ENCODE results near the gene POU4F3. TPM values are rescaled to one million over a fixed set of nuclear protein-coding genes. Genes with fewer than 3 reads are reported as not detected.

POU4F3 gene
- total and polyA plus RNA-seq, 3 donors from 2014 or later: not detected

GRCh38 chr5:146345578-146346366 is 7.1 kb downstream of the POU4F3 start:
- DNase-seq: no peak
- 2 to 4% methylated on average over 46 to 74 of the region's 76 CpGs for WGBS, 2 donors
- H3K27me3 ChIP-seq: peaks cover 4% of the 10 kb centered on the region
- H3K36me3 ChIP-seq (ENCODE audit: low read depth, missing control alignments): no peaks in the 10 kb centered on the region
- intact Hi-C loops (cut with DNase I; ENCODE audit: low total_unique reads): no loop called here
- no peak for TF ChIP-seq CTCF (IDR thresholded peaks at IDR 0.05)
- TF ChIP-seq POLR2A (IDR thresholded peaks at IDR 0.05): no peak
- peak overlapping the region; percentile 12 to 34 for H3K4me3 ChIP-seq
- H3K9me3 ChIP-seq: no peaks in the 10 kb centered on the region
- no peak overlapping the region for H3K27ac ChIP-seq
- H3K4me1 ChIP-seq: peaks cover 3% of the 10 kb centered on the region

GRCh38 chr5:146357126-146357525 is 18.5 kb downstream of the POU4F3 start:
- Histone ChIP-seq H3K27me3 (no peaks in the 10 kb centered on the region), H3K4me3 (no peak overlapping the region), H3K36me3 (ENCODE audit: low read depth, missing control alignments) (no peaks in the 10 kb centered on the region), H3K4me1 (no peaks in the 10 kb centered on the region), H3K9me3 (no peaks in the 10 kb centered on the region), H3K27ac (no peak overlapping the region)
- TF ChIP-seq POLR2A (IDR thresholded peaks at IDR 0.05): no peak
- TF ChIP-seq CTCF (IDR thresholded peaks at IDR 0.05): no peak
- intact Hi-C loops (cut with DNase I; ENCODE audit: low total_unique reads): no loop called here
- DNase-seq: no peak

GRCh38 chr5:146359836-146360235 is 21.2 kb downstream of the POU4F3 start:
- Histone ChIP-seq H3K27ac (no peak overlapping the region), H3K4me3 (no peak overlapping the region), H3K36me3 (ENCODE audit: low read depth, missing control alignments) (no peaks in the 10 kb centered on the region), H3K4me1 (no peaks in the 10 kb centered on the region), H3K27me3 (no peaks in the 10 kb centered on the region), H3K9me3 (no peaks in the 10 kb centered on the region)
- peak; percentile 53 for DNase-seq
- intact Hi-C loops (cut with DNase I; ENCODE audit: low total_unique reads): no loop called here
- WGBS, 2 donors: 39 to 52% methylated on average over 5 of the region's 5 CpGs
- TF ChIP-seq CTCF (IDR thresholded peaks at IDR 0.05) (no peak), POLR2A (IDR thresholded peaks at IDR 0.05) (no peak)

- TF ChIP-seq POLR2A (IDR thresholded peaks at IDR 0.05) (no peak), CTCF (IDR thresholded peaks at IDR 0.05) (no peak)
- H3K4me1 ChIP-seq: no peaks in the 10 kb centered on the region
- H3K4me3 ChIP-seq: no peak overlapping the region
- no peaks in the 10 kb centered on the region for H3K27me3 ChIP-seq
- H3K36me3 ChIP-seq (ENCODE audit: low read depth, missing control alignments): no peaks in the 10 kb centered on the region
- intact Hi-C loops (cut with DNase I; ENCODE audit: low total_unique reads): no loop called here
- H3K9me3 ChIP-seq: no peaks in the 10 kb centered on the region
- H3K27ac ChIP-seq: no peak overlapping the region
- WGBS, 2 donors: 79 to 85% methylated on average over 7 of the region's 7 CpGs
- no peak for DNase-seq
Observed at GRCh38 chr5:146363161-146363874, 24.7 kb downstream of the POU4F3 start.

All from testis (tissue), 3 donors.